Measurements from ENCODE around the gene OSBPL10. TPM values are rescaled to one million over a fixed set of nuclear protein-coding genes. Genes with fewer than 3 reads are reported as not detected.

Gene OSBPL10
- total RNA-seq, 1 experiment from 2014 or later, result 8.3 TPM

DNA sequence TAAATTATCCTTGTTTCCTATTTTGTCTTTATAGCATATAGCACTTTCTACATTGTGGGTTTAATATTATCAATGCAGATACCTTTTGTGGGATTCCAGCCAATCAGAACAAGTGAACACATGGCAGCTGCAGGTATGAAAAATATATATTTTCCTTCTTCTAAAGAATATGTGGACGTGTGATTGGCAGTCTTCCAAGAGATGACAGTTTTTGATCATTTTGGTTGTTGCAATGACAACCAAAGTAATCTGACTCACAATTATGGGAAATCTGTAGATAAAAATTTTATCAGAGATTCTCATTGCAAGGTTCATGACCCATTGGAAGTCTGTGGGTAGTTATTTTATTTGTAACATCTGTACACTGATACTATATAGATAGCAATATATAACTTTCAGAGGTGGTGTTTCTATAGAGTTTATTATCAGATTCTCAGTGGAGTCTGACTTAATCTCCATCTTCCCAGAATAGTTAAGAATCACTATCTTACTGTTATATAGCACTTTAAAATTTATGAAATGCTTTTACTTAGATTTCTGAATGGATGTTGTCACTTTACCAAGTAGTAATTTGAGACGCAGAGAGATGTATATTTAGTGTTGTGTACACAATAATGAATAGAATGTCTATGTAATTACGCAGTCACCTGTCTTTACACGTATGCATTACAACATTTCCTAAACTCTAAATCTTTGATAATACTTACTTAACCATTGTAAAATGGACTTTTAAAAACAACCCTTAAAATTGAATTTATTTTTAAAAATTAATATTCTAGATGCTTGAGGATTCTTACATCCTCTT lies 365.8 kb downstream of the OSBPL10 start:
- no peak for DNase-seq (ENCODE audit: low spot score)

DNA sequence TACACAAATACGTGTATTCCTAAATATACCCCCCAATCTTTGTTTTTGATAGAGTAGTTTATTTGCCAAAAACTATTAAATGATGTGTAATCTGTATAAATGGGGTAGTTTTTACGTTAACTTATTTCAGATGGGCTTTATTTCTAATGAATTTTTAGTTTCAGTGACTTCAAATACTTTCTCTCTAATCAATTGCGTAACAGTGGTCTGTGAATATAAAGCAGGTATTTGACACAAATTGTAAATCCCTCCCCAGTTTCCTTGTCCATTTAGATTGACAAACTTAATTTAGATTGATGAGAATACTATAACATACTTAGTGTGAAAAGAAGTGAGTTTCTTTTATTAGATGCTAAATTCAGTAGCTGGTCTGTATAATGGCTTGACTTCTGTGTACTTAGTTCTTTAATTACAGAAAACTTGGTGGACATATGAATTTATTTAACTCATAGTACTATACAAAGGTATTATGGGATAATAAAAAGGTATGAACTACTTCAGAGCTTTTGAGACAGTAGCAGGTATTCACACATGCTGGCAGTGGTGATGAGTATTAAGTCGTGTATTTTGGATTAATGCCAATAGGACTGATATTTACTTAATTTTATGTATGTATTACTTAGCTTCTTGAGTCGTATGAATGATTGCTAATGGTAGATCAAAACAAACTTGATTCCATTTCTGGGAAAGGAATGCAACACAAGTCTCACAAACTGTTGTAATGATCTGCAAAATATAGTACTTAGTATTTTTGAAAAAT lies 366.7 kb downstream of the OSBPL10 start:
- DNase-seq (ENCODE audit: low spot score), result no peak

- DNase-seq (ENCODE audit: low spot score), result no peak
These were observed 367.4 kb downstream of the OSBPL10 start for GRCh38 chr3:31613654-31614053.

GRCh38 chr3:31613177-31613576 lies 367.9 kb downstream of the OSBPL10 start:
- no peak for DNase-seq (ENCODE audit: low spot score)

Other genes with a start within 250 kb of the OSBPL10 start
- gene ZNF860, start 488 bp upstream of the OSBPL10 start, total RNA-seq (2014; rRNA removed; shearing (Covaris generic)), result 0.04 and 0.43 TPM in 2 replicates
- 10.1 and 10.8 TPM in 2 replicates for gene GPD1L, start 125.4 kb upstream of the OSBPL10 start, total RNA-seq (2014; rRNA removed; shearing (Covaris generic))

Data from H4 (cell line).